SJCRH30 (cell line): Measurements from ENCODE around the gene POPDC3. TPM values are rescaled to one million over a fixed set of nuclear protein-coding genes. Genes with fewer than 3 reads are reported as not detected.

Experiments used
- DNase-seq, 2 experiments: peaks; one replicate each; pipeline ENCODE4 v3.0.0-alpha.2; 2015 to 2020
- H3K27ac ChIP-seq: fragments of 250-450 bp; sonication (Bioruptor Pico); 2 replicates; pipeline ENCODE4 v1.5.1; 2020; ENCODE audit warnings: mild to moderate bottlenecking, moderate library complexity
- H3K27me3 ChIP-seq: fragments of 250-450 bp; sonication (Bioruptor Pico); 2 replicates; pipeline ENCODE4 v1.5.1; 2020; ENCODE audit warnings: mild to moderate bottlenecking, moderate library complexity
- H3K36me3 ChIP-seq: fragments of 250-450 bp; sonication (Bioruptor Pico); 2 replicates; pipeline ENCODE4 v1.5.1; 2020; ENCODE audit warnings: mild to moderate bottlenecking, moderate library complexity
- H3K4me1 ChIP-seq: fragments of 250-450 bp; sonication (Bioruptor Pico); 2 replicates; pipeline ENCODE4 v1.5.1; 2020; ENCODE audit warnings: mild to moderate bottlenecking, moderate library complexity
- H3K4me3 ChIP-seq: fragments of 250-450 bp; sonication (Bioruptor Pico); 2 replicates; pipeline ENCODE4 v1.5.1; 2020; ENCODE audit warnings: mild to moderate bottlenecking, moderate library complexity
- H3K9me3 ChIP-seq: fragments of 250-450 bp; sonication (Bioruptor Pico); replicated peaks from 2 replicates; pipeline ENCODE4 v1.5.1; 2020; ENCODE audit warnings: mild to moderate bottlenecking, moderate library complexity
- total RNA-seq: library from RNA; depleted of rRNA; stranded (reverse); fragments of >200 nt; shearing (Covaris generic); gene quantifications from 2 replicates; pipeline ENCODE4 v1.2.3, GENCODE V29; 2014

Gene POPDC3
- total RNA-seq, 1 experiment from 2014 or later = 57.9 TPM

GRCh38 chr6:105207524-105208269 is 27.9 kb upstream of the POPDC3 start:
- no peak for DNase-seq
- no peaks in the 10 kb centered on the region; the same call in 1 of the 2 replicates for H3K9me3 ChIP-seq
- H3K27me3 ChIP-seq = no peaks in the 10 kb centered on the region
- H3K27ac ChIP-seq = no peak overlapping the region
- H3K36me3 ChIP-seq = no peaks in the 10 kb centered on the region
- no peak overlapping the region for H3K4me3 ChIP-seq
- H3K4me1 ChIP-seq = peaks cover 22% of the 10 kb centered on the region

GRCh38 chr6:105204768-105205167 is 25.0 kb upstream of the POPDC3 start:
- Histone ChIP-seq H3K4me3 (no peak overlapping the region), H3K9me3 (no peaks in the 10 kb centered on the region; the same call in 1 of the 2 replicates), H3K36me3 (no peaks in the 10 kb centered on the region), H3K27me3 (no peaks in the 10 kb centered on the region), H3K4me1 (peaks cover 7% of the 10 kb centered on the region), H3K27ac (no peak overlapping the region)
- DNase-seq = no peak

- H3K27me3 ChIP-seq = no peaks in the 10 kb centered on the region
- peaks cover 6% of the 10 kb centered on the region; the same call in 1 of the 2 replicates for H3K4me1 ChIP-seq
- H3K4me3 ChIP-seq = no peak overlapping the region
- no peak for DNase-seq
- H3K9me3 ChIP-seq = no peaks in the 10 kb centered on the region; the same call in 1 of the 2 replicates
- no peak overlapping the region for H3K27ac ChIP-seq
- H3K36me3 ChIP-seq = no peaks in the 10 kb centered on the region
Observed at GRCh38 chr6:105204331-105204730, 24.5 kb upstream of the POPDC3 start.

GRCh38 chr6:105202486-105202885 is 22.7 kb upstream of the POPDC3 start:
- no peak for DNase-seq
- H3K27me3 ChIP-seq = no peaks in the 10 kb centered on the region
- no peak overlapping the region for H3K27ac ChIP-seq
- H3K36me3 ChIP-seq = no peaks in the 10 kb centered on the region
- H3K9me3 ChIP-seq = no peaks in the 10 kb centered on the region; the same call in 1 of the 2 replicates
- no peak overlapping the region for H3K4me3 ChIP-seq
- peaks cover 6% of the 10 kb centered on the region; the same call in 1 of the 2 replicates for H3K4me1 ChIP-seq

GRCh38 chr6:105200133-105200730 is 20.4 kb upstream of the POPDC3 start:
- no peak for DNase-seq
- H3K4me1 ChIP-seq = peaks cover 6% of the 10 kb centered on the region; the same call in 1 of the 2 replicates
- H3K27ac ChIP-seq = no peak overlapping the region
- no peaks in the 10 kb centered on the region for H3K36me3 ChIP-seq
- H3K27me3 ChIP-seq = no peaks in the 10 kb centered on the region
- H3K4me3 ChIP-seq = no peak overlapping the region
- H3K9me3 ChIP-seq = no peaks in the 10 kb centered on the region; the same call in 1 of the 2 replicates

- no peaks in the 10 kb centered on the region for H3K36me3 ChIP-seq
- no peak overlapping the region for H3K4me3 ChIP-seq
- H3K9me3 ChIP-seq = no peaks in the 10 kb centered on the region; the same call in 1 of the 2 replicates
- H3K27ac ChIP-seq = no peak overlapping the region
- peaks cover 1% of the 10 kb centered on the region; the same call in 1 of the 2 replicates for H3K4me1 ChIP-seq
- H3K27me3 ChIP-seq = no peaks in the 10 kb centered on the region
- no peak for DNase-seq
Observed at GRCh38 chr6:105199711-105200110, 19.9 kb upstream of the POPDC3 start.

GRCh38 chr6:105196076-105196475 is 16.3 kb upstream of the POPDC3 start:
- no peaks in the 10 kb centered on the region for H3K27me3 ChIP-seq
- H3K27ac ChIP-seq = no peak overlapping the region
- no peaks in the 10 kb centered on the region for H3K9me3 ChIP-seq
- peaks cover 2% of the 10 kb centered on the region; the same call in 1 of the 2 replicates for H3K4me1 ChIP-seq
- H3K4me3 ChIP-seq = no peak overlapping the region
- DNase-seq = no peak
- H3K36me3 ChIP-seq = no peaks in the 10 kb centered on the region

- H3K36me3 ChIP-seq = no peaks in the 10 kb centered on the region
- no peak for DNase-seq
- H3K27me3 ChIP-seq = no peaks in the 10 kb centered on the region
- no peak overlapping the region for H3K4me3 ChIP-seq
- H3K27ac ChIP-seq = no peak overlapping the region
- no peaks in the 10 kb centered on the region for H3K9me3 ChIP-seq
- H3K4me1 ChIP-seq = peaks cover 2% of the 10 kb centered on the region; the same call in 1 of the 2 replicates
Observed at GRCh38 chr6:105194591-105194990, 14.8 kb upstream of the POPDC3 start.

- no peaks in the 10 kb centered on the region for H3K27me3 ChIP-seq
- no peaks in the 10 kb centered on the region for H3K36me3 ChIP-seq
- no peak for DNase-seq
- H3K4me3 ChIP-seq = no peak overlapping the region
- H3K9me3 ChIP-seq = no peaks in the 10 kb centered on the region
- H3K4me1 ChIP-seq = peaks cover 2% of the 10 kb centered on the region; the same call in 1 of the 2 replicates
- H3K27ac ChIP-seq = no peak overlapping the region
Observed at GRCh38 chr6:105194106-105194505, 14.3 kb upstream of the POPDC3 start.

GRCh38 chr6:105193647-105194046 is 13.8 kb upstream of the POPDC3 start:
- peaks cover 2% of the 10 kb centered on the region; the same call in 1 of the 2 replicates for H3K4me1 ChIP-seq
- no peak overlapping the region for H3K4me3 ChIP-seq
- DNase-seq = no peak
- no peaks in the 10 kb centered on the region for H3K27me3 ChIP-seq
- H3K27ac ChIP-seq = no peak overlapping the region
- H3K9me3 ChIP-seq = no peaks in the 10 kb centered on the region
- H3K36me3 ChIP-seq = no peaks in the 10 kb centered on the region

- Histone ChIP-seq H3K9me3 (no peaks in the 10 kb centered on the region), H3K4me1 (peaks cover 2% of the 10 kb centered on the region; the same call in 1 of the 2 replicates), H3K4me3 (no peak overlapping the region), H3K27me3 (no peaks in the 10 kb centered on the region), H3K36me3 (no peaks in the 10 kb centered on the region), H3K27ac (no peak overlapping the region)
- no peak for DNase-seq
Observed at GRCh38 chr6:105192707-105193465, 13.1 kb upstream of the POPDC3 start.

- no peaks in the 10 kb centered on the region for H3K9me3 ChIP-seq
- H3K4me1 ChIP-seq = peaks cover 2% of the 10 kb centered on the region; the same call in 1 of the 2 replicates
- H3K36me3 ChIP-seq = no peaks in the 10 kb centered on the region
- no peaks in the 10 kb centered on the region for H3K27me3 ChIP-seq
- DNase-seq = no peak
- H3K4me3 ChIP-seq = no peak overlapping the region
- no peak overlapping the region for H3K27ac ChIP-seq
Observed at GRCh38 chr6:105191351-105191750, 11.5 kb upstream of the POPDC3 start.

- Histone ChIP-seq H3K9me3 (no peaks in the 10 kb centered on the region), H3K36me3 (no peaks in the 10 kb centered on the region), H3K4me3 (no peak overlapping the region), H3K27ac (no peak overlapping the region), H3K4me1 (peaks cover 2% of the 10 kb centered on the region; the same call in 1 of the 2 replicates), H3K27me3 (no peaks in the 10 kb centered on the region)
- no peak for DNase-seq
Observed at GRCh38 chr6:105189026-105189820, 9.4 kb upstream of the POPDC3 start.

GRCh38 chr6:105188251-105188650 is 8.4 kb upstream of the POPDC3 start:
- Histone ChIP-seq H3K9me3 (no peaks in the 10 kb centered on the region), H3K4me3 (no peak overlapping the region), H3K4me1 (peaks cover 2% of the 10 kb centered on the region; the same call in 1 of the 2 replicates), H3K27ac (no peak overlapping the region), H3K36me3 (no peaks in the 10 kb centered on the region), H3K27me3 (no peaks in the 10 kb centered on the region)
- no peak for DNase-seq
